Astrocyte (in vitro differentiated cells and primary cell): ENCODE data around the gene ADIPOQ. TPM values are rescaled to one million over a fixed set of nuclear protein-coding genes. Genes with fewer than 3 reads are reported as not detected.
"Not testable (repeated sequence)": the region's sequence is repeated elsewhere in the genome, so short reads cannot be mapped to it uniquely, and the experiment has no call there.

Experiments used
- DNase-seq: peaks from one replicate; pipeline ENCODE4 v3.0.0-alpha.2; 2010; ENCODE audit warnings: low read depth
- FAIRE-seq: peaks from 2 replicates; lab custom pipeline; 2011; peaks lifted over from hg19 to GRCh38; lab: Jason Lieb, UNC
- H2AFZ ChIP-seq: 2 replicates; pipeline ENCODE4 v1.6.0; 2012; ENCODE audit warnings: low read depth, low read length, inconsistent platforms
- H3K27ac ChIP-seq: 2 replicates; pipeline ENCODE4 v1.5.1; 2011; ENCODE audit warnings: low read depth, low read length, inconsistent platforms
- H3K27me3 ChIP-seq: 2 replicates; pipeline ENCODE4 v1.6.0; 2011; ENCODE audit warnings: low read length, inconsistent platforms; ENCODE audit not compliant: insufficient read depth
- H3K36me3 ChIP-seq: 2 replicates; pipeline ENCODE4 v1.5.1; 2011; ENCODE audit warnings: low read length, inconsistent platforms; ENCODE audit not compliant: insufficient read depth
- H3K4me1 ChIP-seq: 2 replicates; pipeline ENCODE4 v1.5.1; 2011; ENCODE audit warnings: low read length, inconsistent platforms; ENCODE audit not compliant: insufficient read depth
- H3K4me2 ChIP-seq: 2 replicates; pipeline ENCODE4 v1.6.0; 2012; ENCODE audit warnings: low read length, inconsistent platforms
- H3K4me3 ChIP-seq: 2 replicates; pipeline ENCODE4 v1.5.1; 2011; ENCODE audit warnings: low read depth, mild to moderate bottlenecking, low read length, inconsistent platforms; ENCODE audit not compliant: insufficient read depth
- H3K79me2 ChIP-seq: 2 replicates; pipeline ENCODE4 v1.6.0; 2012; ENCODE audit warnings: mild to moderate bottlenecking, low read length, inconsistent platforms; ENCODE audit not compliant: insufficient read depth
- H3K9ac ChIP-seq: 2 replicates; pipeline ENCODE4 v1.6.0; 2012; ENCODE audit warnings: mild to moderate bottlenecking, low read length, inconsistent platforms
- H3K9me3 ChIP-seq: 2 replicates; pipeline ENCODE4 v1.5.1; 2012; ENCODE audit warnings: low read depth, mild to moderate bottlenecking, low read length, inconsistent platforms; ENCODE audit not compliant: insufficient read depth
- H4K20me1 ChIP-seq: 2 replicates; pipeline ENCODE4 v1.6.0; 2012; ENCODE audit warnings: low read length, inconsistent platforms; ENCODE audit not compliant: insufficient read depth
- H3K27ac Mint-ChIP-seq: one replicate; pipeline ENCODE4 v1.8.0; 2021; ENCODE audit warnings: mild to moderate bottlenecking, mixed read lengths; ENCODE audit not compliant: unreplicated experiment
- H3K27me3 Mint-ChIP-seq: one replicate; pipeline ENCODE4 v1.8.0; 2021; ENCODE audit warnings: low read depth, mixed read lengths; ENCODE audit not compliant: unreplicated experiment
- H3K36me3 Mint-ChIP-seq: one replicate; pipeline ENCODE4 v1.8.0; 2021; ENCODE audit warnings: low read depth, mixed read lengths; ENCODE audit not compliant: unreplicated experiment
- H3K4me1 Mint-ChIP-seq: one replicate; pipeline ENCODE4 v1.8.0; 2021; ENCODE audit warnings: low read depth, mixed read lengths; ENCODE audit not compliant: unreplicated experiment
- H3K4me3 Mint-ChIP-seq: one replicate; pipeline ENCODE4 v1.8.0; 2021; ENCODE audit warnings: mild to moderate bottlenecking, moderate library complexity, mixed read lengths; ENCODE audit not compliant: unreplicated experiment
- H3K9me3 Mint-ChIP-seq: one replicate; pipeline ENCODE4 v1.8.0; 2021; ENCODE audit warnings: mild to moderate bottlenecking, mixed read lengths; ENCODE audit not compliant: unreplicated experiment
- EZH2 ChIP-seq: IDR thresholded peaks from 2 replicates; pipeline ENCODE4 v1.6.1; 2012; ENCODE audit warnings: mild to moderate bottlenecking, low read length, inconsistent platforms; ENCODE audit not compliant: insufficient read depth
- total RNA-seq: library from RNA; stranded (reverse); gene quantifications from 2 replicates; pipeline ENCODE4 v1.2.1, GENCODE V29; 2021
- TF ChIP-seq, protein P1 (sequence below): IDR thresholded peaks from 2 replicates; pipeline ENCODE4 v1.5.1; 2011; ENCODE audit warnings: low read depth, mild to moderate bottlenecking, inconsistent platforms, low read length, moderate library complexity; ENCODE audit not compliant: insufficient read depth

Gene ADIPOQ
- total RNA-seq, 1 donor from 2014 or later, result not detected

DNA sequence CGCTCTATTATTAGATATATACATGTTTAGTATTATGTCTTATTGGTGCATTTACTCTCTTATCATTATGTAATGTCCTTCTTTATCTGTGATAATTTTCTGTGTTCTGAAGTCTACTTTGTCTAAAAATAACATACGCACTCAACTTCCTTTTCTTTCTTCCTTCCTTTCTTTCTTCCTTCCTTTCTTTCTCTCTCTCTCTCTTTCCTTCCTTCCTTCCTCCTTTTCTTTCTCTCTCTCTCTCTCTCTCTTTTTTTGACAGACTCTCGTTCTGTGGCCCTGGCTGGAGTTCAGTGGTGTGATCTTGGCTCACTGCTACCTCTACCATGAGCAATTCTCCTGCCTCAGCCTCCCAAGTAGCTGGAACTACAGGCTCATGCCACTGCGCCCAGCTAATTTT lies 15.2 kb downstream of the ADIPOQ start:
- peaks cover 2% of the 10 kb centered on the region for H3K27me3 ChIP-seq
- Mint-ChIP-seq H3K4me1 (peaks cover 5% of the 10 kb centered on the region), H3K27ac (no peak overlapping the region), H3K27me3 (peaks cover 4% of the 10 kb centered on the region), H3K36me3 (no peaks in the 10 kb centered on the region), H3K9me3 (peaks cover 8% of the 10 kb centered on the region), H3K4me3 (no peak overlapping the region)
- DNase-seq, result no peak
- H3K4me2 ChIP-seq, result no peak overlapping the region
- no peak for FAIRE-seq
- no peaks in the 10 kb centered on the region for H3K36me3 ChIP-seq
- H3K9me3 ChIP-seq, result no peaks in the 10 kb centered on the region
- TF ChIP-seq, protein P1, sequence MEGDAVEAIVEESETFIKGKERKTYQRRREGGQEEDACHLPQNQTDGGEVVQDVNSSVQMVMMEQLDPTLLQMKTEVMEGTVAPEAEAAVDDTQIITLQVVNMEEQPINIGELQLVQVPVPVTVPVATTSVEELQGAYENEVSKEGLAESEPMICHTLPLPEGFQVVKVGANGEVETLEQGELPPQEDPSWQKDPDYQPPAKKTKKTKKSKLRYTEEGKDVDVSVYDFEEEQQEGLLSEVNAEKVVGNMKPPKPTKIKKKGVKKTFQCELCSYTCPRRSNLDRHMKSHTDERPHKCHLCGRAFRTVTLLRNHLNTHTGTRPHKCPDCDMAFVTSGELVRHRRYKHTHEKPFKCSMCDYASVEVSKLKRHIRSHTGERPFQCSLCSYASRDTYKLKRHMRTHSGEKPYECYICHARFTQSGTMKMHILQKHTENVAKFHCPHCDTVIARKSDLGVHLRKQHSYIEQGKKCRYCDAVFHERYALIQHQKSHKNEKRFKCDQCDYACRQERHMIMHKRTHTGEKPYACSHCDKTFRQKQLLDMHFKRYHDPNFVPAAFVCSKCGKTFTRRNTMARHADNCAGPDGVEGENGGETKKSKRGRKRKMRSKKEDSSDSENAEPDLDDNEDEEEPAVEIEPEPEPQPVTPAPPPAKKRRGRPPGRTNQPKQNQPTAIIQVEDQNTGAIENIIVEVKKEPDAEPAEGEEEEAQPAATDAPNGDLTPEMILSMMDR, result no peak
- no peak for TF ChIP-seq EZH2
- no peak overlapping the region for H3K9ac ChIP-seq
- no peak overlapping the region for H2AFZ ChIP-seq
- no peaks in the 10 kb centered on the region for H3K4me1 ChIP-seq
- H3K79me2 ChIP-seq, result no peaks in the 10 kb centered on the region
- H3K27ac ChIP-seq, result no peak overlapping the region
- H3K4me3 ChIP-seq, result no peak overlapping the region
- H4K20me1 ChIP-seq, result no peaks in the 10 kb centered on the region

DNA sequence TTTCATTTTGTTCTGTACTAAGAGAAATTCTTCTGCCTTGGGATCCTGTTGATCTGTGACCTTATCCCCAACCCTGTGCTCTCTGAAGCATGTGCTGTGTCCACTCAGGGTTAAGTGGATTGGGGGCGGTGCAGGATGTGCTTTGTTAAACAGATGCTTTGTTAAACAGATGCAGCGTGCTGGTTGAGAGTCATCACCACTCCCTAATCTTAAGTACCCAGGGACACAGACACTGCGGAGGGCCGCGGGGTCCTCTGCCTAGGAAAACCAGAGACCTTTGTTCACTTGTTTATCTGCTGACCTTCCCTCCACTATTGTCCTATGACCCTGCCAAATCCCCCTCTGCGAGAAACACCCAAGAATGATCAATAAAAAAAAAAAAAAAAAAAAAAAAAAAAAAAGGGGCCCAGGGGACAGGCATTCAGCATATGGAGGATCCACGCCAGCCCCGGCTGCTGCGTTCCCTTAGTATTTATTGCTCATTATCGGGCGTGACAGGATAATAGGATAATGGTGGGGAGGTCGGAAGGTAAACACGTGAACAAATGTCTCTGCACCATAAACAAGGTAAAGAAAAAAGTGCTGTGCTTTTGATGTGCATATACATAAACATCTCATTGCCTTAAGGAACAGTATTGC lies 22.8 kb downstream of the ADIPOQ start:
- H2AFZ ChIP-seq, H3K27ac ChIP-seq, H3K4me3 Mint-ChIP-seq, H3K9me3 Mint-ChIP-seq, H3K4me1 ChIP-seq, H3K36me3 Mint-ChIP-seq, H3K27me3 Mint-ChIP-seq, H3K27me3 ChIP-seq, H3K9me3 ChIP-seq, DNase-seq, H3K4me1 Mint-ChIP-seq, H3K4me2 ChIP-seq, FAIRE-seq, H3K27ac Mint-ChIP-seq, H4K20me1 ChIP-seq, H3K36me3 ChIP-seq, H3K9ac ChIP-seq, H3K4me3 ChIP-seq, H3K79me2 ChIP-seq: not testable (repeated sequence)

DNA sequence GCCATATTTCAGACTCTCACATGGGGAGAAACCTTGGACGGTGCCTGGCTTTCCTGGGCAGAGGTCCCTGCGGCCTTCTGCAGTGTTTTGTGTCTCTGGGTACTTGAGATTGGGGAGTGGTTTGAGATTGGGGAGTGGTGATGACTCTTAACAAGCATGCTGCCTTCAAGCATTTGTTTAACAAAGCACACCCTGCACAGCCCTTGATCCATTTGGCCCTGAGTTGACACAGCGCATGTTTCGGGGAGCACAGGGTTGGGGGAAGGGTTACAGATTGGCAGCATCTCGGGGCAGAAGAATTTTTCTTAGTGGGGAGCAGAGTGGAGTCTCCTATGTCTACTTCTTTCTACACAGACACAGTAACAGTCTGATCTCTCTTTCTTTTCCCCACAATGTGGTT lies 23.6 kb downstream of the ADIPOQ start:
- H4K20me1 ChIP-seq, H3K4me3 Mint-ChIP-seq, H3K4me1 ChIP-seq: not testable (repeated sequence)

More for the DNA sequence above, 23.6 kb downstream of the ADIPOQ start:
- H3K36me3 Mint-ChIP-seq, DNase-seq, H3K27ac ChIP-seq, H3K27ac Mint-ChIP-seq, H3K36me3 ChIP-seq, FAIRE-seq, H3K27me3 ChIP-seq, H3K79me2 ChIP-seq, H3K4me3 ChIP-seq, H3K4me2 ChIP-seq, H3K4me1 Mint-ChIP-seq, H3K9me3 ChIP-seq, H2AFZ ChIP-seq, H3K27me3 Mint-ChIP-seq, H3K9me3 Mint-ChIP-seq, H3K9ac ChIP-seq: not testable (repeated sequence)
